ENCODE data around the gene PALLD. TPM values are rescaled to one million over a fixed set of nuclear protein-coding genes. Genes with fewer than 3 reads are reported as not detected.

Gene PALLD
- total and polyA plus RNA-seq, 12 donors, result 30.3 to 203 (median 90.5) TPM

GRCh38 chr4:168623011-168623410, 126.2 kb downstream of the PALLD start:
- Histone ChIP-seq H3K4me3 (no peak overlapping the region), H3K9me3 (replicated peaks in 1 of 3) (no peaks in the 10 kb centered on the region), H3K4me1 (replicated peaks in 1 of 2) (no peaks in the 10 kb centered on the region), H3K27ac (no peak overlapping the region), H3K36me3 (replicated peaks in 1 of 2) (no peaks in the 10 kb centered on the region), H3K27me3 (peaks cover 3% of the 10 kb centered on the region)
- intact Hi-C loops (cut with DNase I), result no loop called here
- TF ChIP-seq POLR2A (IDR thresholded peaks at IDR 0.05), result no peak
- TF ChIP-seq, protein P1, sequence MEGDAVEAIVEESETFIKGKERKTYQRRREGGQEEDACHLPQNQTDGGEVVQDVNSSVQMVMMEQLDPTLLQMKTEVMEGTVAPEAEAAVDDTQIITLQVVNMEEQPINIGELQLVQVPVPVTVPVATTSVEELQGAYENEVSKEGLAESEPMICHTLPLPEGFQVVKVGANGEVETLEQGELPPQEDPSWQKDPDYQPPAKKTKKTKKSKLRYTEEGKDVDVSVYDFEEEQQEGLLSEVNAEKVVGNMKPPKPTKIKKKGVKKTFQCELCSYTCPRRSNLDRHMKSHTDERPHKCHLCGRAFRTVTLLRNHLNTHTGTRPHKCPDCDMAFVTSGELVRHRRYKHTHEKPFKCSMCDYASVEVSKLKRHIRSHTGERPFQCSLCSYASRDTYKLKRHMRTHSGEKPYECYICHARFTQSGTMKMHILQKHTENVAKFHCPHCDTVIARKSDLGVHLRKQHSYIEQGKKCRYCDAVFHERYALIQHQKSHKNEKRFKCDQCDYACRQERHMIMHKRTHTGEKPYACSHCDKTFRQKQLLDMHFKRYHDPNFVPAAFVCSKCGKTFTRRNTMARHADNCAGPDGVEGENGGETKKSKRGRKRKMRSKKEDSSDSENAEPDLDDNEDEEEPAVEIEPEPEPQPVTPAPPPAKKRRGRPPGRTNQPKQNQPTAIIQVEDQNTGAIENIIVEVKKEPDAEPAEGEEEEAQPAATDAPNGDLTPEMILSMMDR (IDR thresholded peaks at IDR 0.05), result no peak
- no peak for DNase-seq

DNA sequence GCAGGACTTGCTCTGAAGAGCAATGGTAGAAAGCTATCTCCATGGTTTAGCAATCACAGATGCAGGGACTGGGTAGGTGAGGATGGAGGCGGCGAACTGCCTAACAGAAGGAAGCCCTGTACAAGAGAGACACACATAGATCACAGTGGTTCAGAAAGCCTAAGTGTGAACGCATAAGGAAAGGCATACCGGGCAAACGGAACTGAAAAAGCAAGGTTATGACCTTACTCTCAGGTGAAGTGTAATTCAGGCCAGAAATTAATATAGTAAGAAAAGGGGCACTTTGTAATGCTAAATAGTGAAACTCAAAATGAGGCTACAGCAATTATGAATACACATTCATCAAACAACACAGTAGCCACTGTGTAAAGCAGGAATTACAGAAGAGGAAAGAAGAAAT, 126.6 kb downstream of the PALLD start:
- 87 to 94% (median 90%) methylated on average over 5 of the region's 5 CpGs for WGBS, 4 donors
- Histone ChIP-seq H3K9me3 (replicated peaks in 1 of 3) (no peaks in the 10 kb centered on the region), H3K4me3 (no peak overlapping the region), H3K27ac (no peak overlapping the region), H3K36me3 (replicated peaks in 1 of 2) (no peaks in the 10 kb centered on the region), H3K27me3 (peaks cover 3% of the 10 kb centered on the region), H3K4me1 (replicated peaks in 1 of 2) (no peaks in the 10 kb centered on the region)
- no peak for DNase-seq
- intact Hi-C loops (cut with DNase I), result no loop called here
- no peak for TF ChIP-seq POLR2A (IDR thresholded peaks at IDR 0.05)
- TF ChIP-seq, protein P1 (IDR thresholded peaks at IDR 0.05), result no peak

DNA sequence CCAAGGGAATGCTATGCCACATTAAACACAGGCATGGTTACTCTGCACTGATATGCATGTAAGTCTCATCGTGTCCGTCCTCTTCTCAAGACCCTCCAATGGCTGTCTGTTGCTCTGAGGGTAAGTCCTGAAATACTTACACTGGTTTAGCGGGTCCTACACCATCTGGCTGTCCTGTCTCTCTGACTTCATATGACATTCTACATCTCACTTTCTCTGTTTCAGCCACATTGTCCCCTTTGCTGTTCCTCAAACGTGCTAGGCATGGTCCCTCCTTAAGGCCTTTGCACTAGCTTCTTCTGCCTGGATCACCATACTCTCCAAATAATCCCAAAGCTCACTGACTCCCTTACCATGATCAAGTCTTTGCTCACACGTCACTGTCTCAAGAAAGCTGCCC, 131.4 kb downstream of the PALLD start:
- Histone ChIP-seq H3K4me3 (no peak overlapping the region), H3K27ac (no peak overlapping the region), H3K4me1 (replicated peaks in 1 of 2) (peaks cover 3 to 4% of the 10 kb centered on the region in 2 donors), H3K27me3 (peaks cover 23% of the 10 kb centered on the region), H3K36me3 (replicated peaks in 1 of 2) (no peaks in the 10 kb centered on the region), H3K9me3 (replicated peaks in 1 of 3) (no peaks in the 10 kb centered on the region)
- intact Hi-C loops (cut with DNase I), result no loop called here
- TF ChIP-seq, protein P1 (IDR thresholded peaks at IDR 0.05), result no peak
- TF ChIP-seq POLR2A (IDR thresholded peaks at IDR 0.05), result no peak
- WGBS, 4 donors, result 83 to 88% (median 85%) methylated on average over 5 of the region's 5 CpGs
- DNase-seq, result no peak

- Histone ChIP-seq H3K4me1 (replicated peaks in 1 of 2) (peaks cover 3 to 4% of the 10 kb centered on the region in 2 donors), H3K27ac (no peak overlapping the region), H3K9me3 (replicated peaks in 1 of 3) (no peaks in the 10 kb centered on the region), H3K4me3 (no peak overlapping the region), H3K27me3 (peaks cover 29% of the 10 kb centered on the region), H3K36me3 (replicated peaks in 1 of 2) (no peaks in the 10 kb centered on the region)
- intact Hi-C loops (cut with DNase I), result no loop called here
- no peak for DNase-seq
- TF ChIP-seq, protein P1 (IDR thresholded peaks at IDR 0.05), result no peak
- TF ChIP-seq POLR2A (IDR thresholded peaks at IDR 0.05), result no peak
- 84 to 89% (median 87%) methylated on average over 4 of the region's 4 CpGs for WGBS, 4 donors
Observed at GRCh38 chr4:168629566-168629965, 132.7 kb downstream of the PALLD start.
